ENCODE measurements around the gene FBXW4.

Gene FBXW4

DNA sequence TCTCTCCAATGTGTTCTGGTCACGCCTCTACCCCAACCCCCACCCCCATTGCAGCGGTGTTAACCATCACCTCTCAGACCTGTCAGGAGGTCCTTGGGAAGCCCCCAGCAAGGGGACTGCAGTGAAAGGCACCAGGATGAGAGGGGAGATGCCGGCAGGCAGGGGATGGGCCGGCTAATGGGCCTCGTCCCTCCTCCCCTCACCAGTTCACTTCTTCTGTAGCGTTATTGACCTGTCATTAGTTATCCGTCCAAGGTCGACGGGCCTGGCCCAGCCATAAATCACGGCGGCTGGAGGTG lies 125.7 kb downstream of the FBXW4 start:
- TF ChIP-seq CTCF (IDR thresholded peaks at IDR 0.05): no peak
- peaks cover 0 to 26% (median 24%) of the 10 kb centered on the region in 4 donors for H3K4me1 ChIP-seq
- peak in 1 of 2 donors; percentile 17 for DNase-seq
- intact Hi-C loops (cut with DNase I; ENCODE audit: low total_unique reads): loop anchor here (2.0 to 10.0 kb wide), 2 partner anchors 294 to 352 kb away; no protein-coding TSS in a partner anchor
- H3K27me3 ChIP-seq: peaks cover 11 to 69% of the 10 kb centered on the region in 2 donors
- H3K4me3 ChIP-seq: no peak overlapping the region
- no peak overlapping the region for H3K27ac ChIP-seq
- H3K9me3 ChIP-seq: peaks cover 0 to 13% (median 12%) of the 10 kb centered on the region in 3 donors
- H3K36me3 ChIP-seq: peaks cover 0 to 6% (median 6%) of the 10 kb centered on the region in 3 donors

GRCh38 chr10:101568054-101568745 lies 126.8 kb downstream of the FBXW4 start:
- Histone ChIP-seq H3K36me3 (peaks cover 0 to 6% (median 6%) of the 10 kb centered on the region in 3 donors), H3K27ac (no peak overlapping the region), H3K9me3 (peaks cover 0 to 9% (median 8%) of the 10 kb centered on the region in 3 donors), H3K4me1 (peaks cover 0 to 26% (median 24%) of the 10 kb centered on the region in 4 donors), H3K27me3 (peaks cover 11 to 79% of the 10 kb centered on the region in 2 donors), H3K4me3 (no peak overlapping the region)
- intact Hi-C loops (cut with DNase I; ENCODE audit: low total_unique reads): loop anchor here (2.0 to 10.0 kb wide), 2 partner anchors 293 to 351 kb away; no protein-coding TSS in a partner anchor
- TF ChIP-seq CTCF (IDR thresholded peaks at IDR 0.05): no peak
- DNase-seq: peak; percentile 8 to 34

DNA sequence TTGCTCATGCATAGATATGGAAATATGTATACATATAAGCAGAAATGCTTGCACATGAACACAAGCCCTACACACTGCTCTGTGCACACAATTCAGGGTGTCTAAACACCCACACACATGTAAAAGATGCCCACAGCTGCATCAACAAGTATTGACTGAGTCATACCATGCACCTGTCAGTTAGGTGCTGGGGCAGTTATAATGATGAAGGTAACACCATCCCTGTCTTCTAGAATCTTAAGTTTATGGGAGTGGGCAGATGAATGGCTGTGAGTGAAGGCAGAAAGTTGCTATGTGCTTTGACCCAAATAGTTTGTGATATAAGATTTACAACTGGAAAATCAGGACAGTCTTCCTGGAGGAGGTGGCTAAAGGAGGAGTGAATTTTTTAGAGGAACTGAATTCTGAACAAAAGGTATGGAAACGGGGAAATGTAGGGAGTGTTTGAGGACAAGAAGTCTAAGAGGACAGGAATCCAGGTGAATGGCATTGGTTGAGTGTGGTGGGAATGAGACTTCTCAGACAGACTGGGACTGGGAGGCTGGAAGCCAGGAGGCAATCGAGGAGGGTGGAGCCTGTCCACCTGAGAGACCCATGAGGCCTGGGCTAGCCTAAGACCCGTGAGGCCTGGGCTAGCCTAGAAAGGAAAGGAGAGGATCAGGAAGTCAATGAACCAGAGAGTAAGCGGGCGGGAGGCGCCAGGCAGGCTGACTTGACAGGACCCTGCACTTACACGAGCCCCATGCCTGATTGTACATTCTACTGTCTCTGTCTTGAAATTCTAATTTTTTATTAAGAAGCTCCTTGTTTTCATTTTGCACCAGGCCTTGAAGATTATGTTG lies 127.6 kb downstream of the FBXW4 start:
- no peak overlapping the region for H3K27ac ChIP-seq
- peak in 1 of 2 donors; percentile 57 for DNase-seq
- H3K4me3 ChIP-seq: no peak overlapping the region
- H3K27me3 ChIP-seq: peaks cover 11 to 88% of the 10 kb centered on the region in 2 donors
- H3K9me3 ChIP-seq: peaks cover 0 to under 1% (median under 1%) of the 10 kb centered on the region in 3 donors
- no peak for TF ChIP-seq CTCF (IDR thresholded peaks at IDR 0.05)
- H3K4me1 ChIP-seq: peaks cover 0 to 26% (median 24%) of the 10 kb centered on the region in 4 donors
- H3K36me3 ChIP-seq: peaks cover 0 to under 1% (median 0%) of the 10 kb centered on the region in 3 donors
- intact Hi-C loops (cut with DNase I; ENCODE audit: low total_unique reads): loop anchor here (2.0 to 10.0 kb wide), 2 partner anchors 293 to 351 kb away; no protein-coding TSS in a partner anchor

GRCh38 chr10:101566333-101567164 lies 128.4 kb downstream of the FBXW4 start:
- Histone ChIP-seq H3K27me3 (peaks cover 11 to 96% of the 10 kb centered on the region in 2 donors), H3K4me1 (peaks cover 0 to 26% (median 24%) of the 10 kb centered on the region in 4 donors), H3K9me3 (no peaks in the 10 kb centered on the region), H3K36me3 (no peaks in the 10 kb centered on the region), H3K4me3 (peak overlapping the region in 1 of 2 donors; percentile 23), H3K27ac (no peak overlapping the region)
- intact Hi-C loops (cut with DNase I; ENCODE audit: low total_unique reads): loop anchor here (10.0 kb wide), 1 partner anchor 292 kb away; no protein-coding TSS in a partner anchor
- peak; percentile 19 to 48 for DNase-seq
- no peak for TF ChIP-seq CTCF (IDR thresholded peaks at IDR 0.05)

- intact Hi-C loops (cut with DNase I; ENCODE audit: low total_unique reads): loop anchor here (10.0 kb wide), 1 partner anchor 291 kb away; no protein-coding TSS in a partner anchor
- TF ChIP-seq CTCF (IDR thresholded peaks at IDR 0.05): no peak
- DNase-seq: peak; percentile 12 to 21
- H3K36me3 ChIP-seq: no peaks in the 10 kb centered on the region
- no peak overlapping the region for H3K27ac ChIP-seq
- no peaks in the 10 kb centered on the region for H3K9me3 ChIP-seq
- peaks cover 11 to 100% of the 10 kb centered on the region in 2 donors for H3K27me3 ChIP-seq
- no peak overlapping the region for H3K4me3 ChIP-seq
- H3K4me1 ChIP-seq: peaks cover 0 to 26% (median 23%) of the 10 kb centered on the region in 4 donors
Observed at GRCh38 chr10:101565936-101566332, 129.0 kb downstream of the FBXW4 start.

Measured in tibial artery (tissue), 4 donors.